Measurements from ENCODE around the gene TAAR8. TPM values are rescaled to one million over a fixed set of nuclear protein-coding genes. Genes with fewer than 3 reads are reported as not detected.
"Not testable (repeated sequence)": the region's sequence is repeated elsewhere in the genome, so short reads cannot be mapped to it uniquely, and the experiment has no call there.

The TAAR8 gene
- total RNA-seq, 1 experiment from 2014 or later = not detected

- no peak for DNase-seq (ENCODE audit: low read depth)
Measured at GRCh38 chr6:132544826-132545225, 7.6 kb upstream of the TAAR8 start.

- no peak for DNase-seq (ENCODE audit: low read depth)
Measured at GRCh38 chr6:132548746-132549463, 3.6 kb upstream of the TAAR8 start.

- no peak for DNase-seq (ENCODE audit: low read depth)
Measured at GRCh38 chr6:132551214-132551613, 1.3 kb upstream of the TAAR8 start.

GRCh38 chr6:132560087-132560486 lies 7.6 kb downstream of the TAAR8 start:
- not testable (repeated sequence) for DNase-seq (ENCODE audit: low read depth)

DNA sequence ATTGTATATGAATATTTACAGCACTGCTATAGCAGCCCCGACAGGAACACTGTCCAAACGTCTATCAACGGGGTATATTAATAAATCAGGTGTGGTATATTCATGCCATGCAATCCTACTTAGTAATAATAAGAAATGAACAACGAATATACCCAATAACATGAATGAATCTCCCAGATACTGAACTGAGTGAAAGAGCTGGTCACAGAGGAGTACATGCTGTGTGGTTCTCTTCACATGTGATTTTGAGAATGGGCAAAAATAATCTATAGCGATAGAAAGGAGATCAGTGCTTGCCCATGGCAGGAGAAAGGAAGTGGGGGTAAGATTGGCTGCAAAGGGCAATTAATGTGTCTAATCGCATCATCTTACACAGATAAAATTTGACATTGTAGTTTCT lies 13.9 kb downstream of the TAAR8 start:
- no peak for DNase-seq (ENCODE audit: low read depth)

GRCh38 chr6:132567566-132567965 lies 15.1 kb downstream of the TAAR8 start:
- DNase-seq (ENCODE audit: low read depth) = no peak

GRCh38 chr6:132568611-132569010 lies 16.1 kb downstream of the TAAR8 start:
- DNase-seq (ENCODE audit: low read depth) = no peak

DNA sequence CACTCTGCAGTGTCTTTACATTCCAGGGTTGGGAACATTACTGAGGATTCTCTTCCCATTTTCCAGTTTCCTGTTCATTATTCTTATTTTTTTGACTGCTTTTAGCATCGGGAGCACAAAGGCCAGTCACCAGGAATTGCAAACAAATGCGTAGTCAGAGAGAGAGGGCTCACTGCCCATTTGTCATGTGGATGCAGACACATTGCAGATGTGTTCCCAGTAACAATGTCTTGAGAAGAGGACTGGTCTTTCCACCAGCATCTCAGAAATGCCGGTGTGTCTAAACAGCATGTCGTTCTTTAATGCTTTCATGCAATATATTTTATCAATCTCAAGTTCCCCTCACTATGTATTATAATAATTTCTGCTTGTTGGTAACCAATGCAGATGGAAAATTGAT lies 16.7 kb downstream of the TAAR8 start:
- DNase-seq (ENCODE audit: low read depth) = no peak

GRCh38 chr6:132570221-132570777 lies 17.8 kb downstream of the TAAR8 start, which contains the start of gene TAAR6:
Gene TAAR6, plus strand, starts transcription at chr6:132570322. Its CDS starts 0 bp downstream, at chr6:132570322.
- no peak for DNase-seq (ENCODE audit: low read depth)

DNA sequence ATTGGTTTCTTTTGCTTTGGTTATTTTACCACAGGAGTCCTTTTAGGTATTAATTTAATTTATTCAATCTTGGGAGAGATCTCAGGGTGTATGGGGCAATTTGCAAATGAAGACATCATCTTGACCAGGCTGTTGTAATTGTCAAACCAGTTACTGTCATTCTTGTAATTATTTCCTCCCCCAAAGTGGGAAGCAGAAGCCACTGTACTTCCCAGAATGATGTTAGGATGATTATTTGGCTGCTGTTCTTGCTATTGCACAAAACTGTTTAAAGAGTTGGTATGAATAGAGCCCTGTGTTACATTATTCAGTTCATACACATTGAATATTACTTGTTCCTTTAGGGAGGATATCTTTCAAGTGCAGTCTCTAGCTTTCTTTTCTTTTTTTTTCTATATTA lies 19.3 kb downstream of the TAAR8 start:
- DNase-seq (ENCODE audit: low read depth) = no peak

DNA sequence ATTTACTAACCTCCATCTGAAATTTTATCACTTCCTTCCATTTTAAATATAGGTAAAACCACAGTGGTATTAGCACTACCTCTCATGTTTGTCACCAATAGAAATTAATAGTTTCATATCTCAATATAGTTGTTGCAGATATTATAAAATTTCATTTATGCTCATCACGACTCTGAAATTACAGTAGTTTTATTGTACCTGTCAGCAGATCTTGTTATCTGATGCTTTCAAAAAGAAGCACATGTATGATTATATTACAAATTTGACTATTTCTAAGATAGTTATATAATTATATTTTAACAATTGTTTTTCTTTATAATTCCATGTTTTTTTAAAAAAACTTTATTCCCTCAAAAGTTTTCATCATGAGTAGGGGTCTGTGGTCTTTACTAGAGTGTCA lies 32.2 kb downstream of the TAAR8 start:
- DNase-seq (ENCODE audit: low read depth) = no peak

DNA sequence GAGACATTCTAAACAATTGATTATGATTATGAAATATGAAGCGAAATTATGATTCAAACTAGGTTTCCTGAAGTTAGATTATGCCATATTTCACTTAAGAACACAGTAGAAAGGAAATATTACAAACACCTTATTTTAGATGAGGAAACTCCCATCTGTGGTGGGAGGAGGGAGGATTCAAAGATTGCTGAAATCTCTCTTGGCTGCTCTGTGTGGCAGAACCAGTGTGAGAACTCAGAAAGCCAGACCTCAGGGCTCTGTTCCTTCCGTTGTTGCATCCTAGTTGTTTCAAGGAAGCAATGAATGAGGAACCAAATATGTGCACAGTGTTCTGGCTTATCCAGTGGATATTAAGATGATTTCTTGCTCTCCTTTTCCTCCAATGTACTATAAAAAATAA lies 35.0 kb downstream of the TAAR8 start:
- no peak for DNase-seq (ENCODE audit: low read depth)

- no peak for DNase-seq (ENCODE audit: low read depth)
Measured at GRCh38 chr6:132589454-132589853, 37.0 kb downstream of the TAAR8 start, which contains the start of gene TAAR5. Gene TAAR5, minus strand, starts transcription at chr6:132589741. Its CDS starts 55 bp downstream, at chr6:132589686.

DNA sequence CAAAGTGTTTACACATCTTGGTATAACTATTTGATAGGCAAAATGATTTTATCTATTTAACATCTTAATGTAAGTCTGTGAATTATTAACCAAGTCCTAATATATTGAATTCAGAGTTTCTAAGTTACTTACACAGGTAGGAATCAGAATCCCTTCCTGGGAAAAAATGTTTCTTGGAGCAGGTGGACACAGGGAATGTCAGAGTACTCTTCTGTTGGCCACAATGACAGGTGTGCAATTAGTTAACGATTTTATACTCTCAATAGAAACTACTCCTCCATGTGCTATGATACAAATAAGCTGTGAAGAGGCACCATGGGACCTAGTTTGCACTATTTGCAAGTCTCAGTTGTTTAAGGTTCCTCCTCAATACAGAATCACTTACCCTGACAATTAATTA lies 37.9 kb downstream of the TAAR8 start:
- no peak for DNase-seq (ENCODE audit: low read depth)

DNA sequence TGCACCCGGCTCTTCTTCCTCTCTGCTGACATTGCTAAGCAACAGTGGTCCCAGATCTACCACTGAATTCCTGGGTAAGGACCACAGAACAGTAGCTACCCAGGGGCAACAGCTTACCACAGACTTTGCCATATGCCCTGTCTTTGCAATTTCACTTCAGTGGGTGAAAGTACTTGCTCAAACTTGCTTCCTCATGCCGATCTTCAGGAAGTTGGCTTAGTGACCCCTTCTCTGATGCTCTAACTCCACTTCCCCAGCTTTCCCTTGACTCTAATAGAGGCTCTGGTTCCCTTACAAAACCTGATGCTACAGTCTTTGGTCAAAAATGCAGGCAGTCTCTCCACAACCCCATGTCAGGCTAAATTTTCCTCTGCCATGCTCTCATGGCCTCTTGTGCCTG lies 40.4 kb downstream of the TAAR8 start:
- no peak for DNase-seq (ENCODE audit: low read depth)

DNA sequence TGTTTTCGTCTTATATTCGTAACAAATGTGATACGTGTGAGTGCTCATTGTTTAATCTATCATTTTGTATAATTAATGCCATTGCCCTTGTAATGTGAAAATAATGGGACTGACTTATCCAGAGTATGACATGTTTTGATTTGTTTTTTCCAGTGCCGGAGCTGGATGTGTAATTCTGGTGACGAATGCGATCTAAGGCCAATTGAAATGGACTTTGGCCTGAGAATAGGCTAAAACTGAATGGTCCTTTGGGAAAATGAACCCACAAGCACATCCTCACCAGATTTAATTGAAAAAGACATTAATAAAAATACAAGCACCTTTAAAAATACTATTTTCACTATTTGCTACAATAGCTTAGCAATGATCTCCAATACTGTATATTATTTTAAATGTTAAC lies 43.7 kb downstream of the TAAR8 start:
- DNase-seq (ENCODE audit: low read depth) = no peak

DNA sequence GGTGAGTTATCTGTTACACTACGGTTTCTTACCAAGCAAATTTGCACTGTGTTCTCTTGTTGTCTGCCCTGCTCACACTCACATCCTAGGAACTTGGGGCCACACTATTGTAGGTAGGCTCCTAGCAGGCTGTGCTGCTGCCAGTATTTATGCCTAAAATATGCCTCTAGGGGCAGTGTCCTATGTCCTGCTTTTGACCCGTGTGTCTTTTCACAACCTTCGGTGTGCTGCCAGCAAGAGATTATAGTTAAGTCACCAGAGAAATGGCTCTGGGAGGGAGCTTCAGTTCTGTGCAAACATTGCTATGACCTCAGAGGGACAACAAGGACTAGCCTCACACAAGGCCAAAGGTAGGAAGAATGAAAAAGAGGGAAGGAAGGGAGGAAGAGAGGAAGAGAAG lies 46.0 kb downstream of the TAAR8 start:
- DNase-seq (ENCODE audit: low read depth) = peak; percentile 14

DNA sequence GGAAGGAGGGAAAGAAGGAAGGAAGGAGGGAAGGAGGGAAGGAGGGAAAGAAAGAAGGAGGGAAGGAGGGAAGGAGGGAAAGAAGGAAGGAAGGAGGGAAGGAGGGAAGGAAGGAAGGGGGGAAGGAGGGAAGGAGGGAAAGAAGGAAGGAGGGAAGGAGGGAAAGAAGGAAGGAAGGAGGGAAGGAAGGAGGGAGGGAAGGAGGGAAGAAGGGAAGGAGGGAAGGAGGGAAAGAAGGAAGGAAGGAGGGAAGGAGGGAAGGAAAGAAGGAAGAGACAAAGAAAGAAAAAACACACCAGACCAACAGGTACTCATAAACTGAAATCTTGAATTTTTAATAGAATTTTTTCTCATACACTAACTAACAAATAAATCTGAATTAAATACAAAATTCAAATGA lies 48.4 kb downstream of the TAAR8 start:
- DNase-seq (ENCODE audit: low read depth) = not testable (repeated sequence)

Other genes starting within 250 kb of the TAAR8 start
- 22.6 and 27.6 TPM in 2 replicates for gene MOXD1, start 151.2 kb upstream of the TAAR8 start, total RNA-seq (2014; rRNA removed)
- 34.1 TPM in 2 replicates for gene STX7, start 39.6 kb upstream of the TAAR8 start, total RNA-seq (2014; rRNA removed)
- not detected in 2 replicates for gene TAAR9, start 14.4 kb upstream of the TAAR8 start, total RNA-seq (2014; rRNA removed)
- not detected in 2 replicates for gene TAAR6, start 17.6 kb downstream of the TAAR8 start, total RNA-seq (2014; rRNA removed)
- gene TAAR5, start 37.1 kb downstream of the TAAR8 start, total RNA-seq (2014; rRNA removed) = not detected in 2 replicates
- not detected in 2 replicates for gene TAAR2, start 71.6 kb downstream of the TAAR8 start, total RNA-seq (2014; rRNA removed)
- gene TAAR1, start 106.5 kb downstream of the TAAR8 start, total RNA-seq (2014; rRNA removed) = not detected in 2 replicates
- gene VNN1, start 161.4 kb downstream of the TAAR8 start, total RNA-seq (2014; rRNA removed) = 4.2 and 6.6 TPM in 2 replicates
- gene VNN2, start 205.2 kb downstream of the TAAR8 start, total RNA-seq (2014; rRNA removed) = 0.19 TPM in 1 of 2 replicates, not detected in the other
- 6.3 and 8.8 TPM in 2 replicates for gene SLC18B1, start 246.0 kb downstream of the TAAR8 start, total RNA-seq (2014; rRNA removed)